HEK293 (cell line): Measurements from ENCODE around the gene RPS6KA4.

Experiments used
- CTCF ChIP-seq: fragments of 450-650 bp; formaldehyde crosslinking; IDR thresholded peaks from 2 replicates; pipeline ENCODE4 v1.5.1; 2016; ENCODE audit warnings: missing biosample characterization, missing genetic modification characterization
- EGR2 ChIP-seq: fragments of 450-650 bp; formaldehyde crosslinking; IDR thresholded peaks from 2 replicates; pipeline ENCODE4 v1.5.1; 2016; ENCODE audit warnings: low read depth, missing biosample characterization, missing genetic modification characterization
- GLI4 ChIP-seq: fragments of 450-650 bp; formaldehyde crosslinking; IDR thresholded peaks from 2 replicates; pipeline ENCODE4 v1.5.1; 2016; ENCODE audit warnings: missing biosample characterization, missing genetic modification characterization
- MYNN ChIP-seq: fragments of 450-650 bp; formaldehyde crosslinking; IDR thresholded peaks from 2 replicates; pipeline ENCODE4 v1.5.1; 2016; ENCODE audit warnings: missing biosample characterization, missing genetic modification characterization, borderline replicate concordance
- REST ChIP-seq: fragments of 450-650 bp; formaldehyde crosslinking; IDR thresholded peaks from 2 replicates; pipeline ENCODE4 v1.5.1; 2016; ENCODE audit warnings: missing biosample characterization, missing genetic modification characterization
- ZFHX2 ChIP-seq: fragments of 450-650 bp; formaldehyde crosslinking; conservative IDR thresholded peaks from 2 replicates; pipeline ENCODE4 v1.5.1; 2016; ENCODE audit warnings: missing biosample characterization, missing genetic modification characterization
- ZNF280D ChIP-seq: fragments of 450-650 bp; formaldehyde crosslinking; IDR thresholded peaks from 2 replicates; pipeline ENCODE4 v1.5.1; 2016; ENCODE audit warnings: missing biosample characterization, missing genetic modification characterization
- ZNF473 ChIP-seq: fragments of 450-650 bp; formaldehyde crosslinking; IDR thresholded peaks from 2 replicates; pipeline ENCODE4 v1.5.1; 2017; ENCODE audit warnings: missing biosample characterization, missing genetic modification characterization
- ZNF639 ChIP-seq: fragments of 450-650 bp; formaldehyde crosslinking; IDR thresholded peaks from 2 replicates; pipeline ENCODE4 v1.5.1; 2016; ENCODE audit warnings: missing biosample characterization, missing genetic modification characterization

GRCh38 chr11:64357446-64357845 is 1.5 kb upstream of the RPS6KA4 start:
- TF ChIP-seq CTCF (tag by site-specific recombination) (no peak), ZFHX2 (tag by site-specific recombination) (no peak), GLI4 (tag by site-specific recombination) (no peak), ZNF473 (tag by site-specific recombination) (no peak), REST (tag by site-specific recombination) (no peak), EGR2 (no peak), MYNN (tag by site-specific recombination) (no peak), ZNF639 (tag by site-specific recombination) (no peak), ZNF280D (tag by site-specific recombination) (no peak)
